Loucy (cell line): Measurements from ENCODE around the gene MYT1.

ENCODE experiments used
- CTCF ChIP-seq: fragments of 200-600 bp; sonication (generic); conservative IDR thresholded peaks from 2 replicates; pipeline ENCODE4 v1.5.1; 2014; ENCODE audit warnings: mild to moderate bottlenecking, antibody characterized with exemption, low read length
- EZH2phosphoT487 ChIP-seq: fragments of 200-600 bp; IDR thresholded peaks from 2 replicates; pipeline ENCODE4 v1.6.1; 2018; ENCODE audit warnings: antibody characterized with exemption, mild to moderate bottlenecking, moderate library complexity, borderline replicate concordance

DNA sequence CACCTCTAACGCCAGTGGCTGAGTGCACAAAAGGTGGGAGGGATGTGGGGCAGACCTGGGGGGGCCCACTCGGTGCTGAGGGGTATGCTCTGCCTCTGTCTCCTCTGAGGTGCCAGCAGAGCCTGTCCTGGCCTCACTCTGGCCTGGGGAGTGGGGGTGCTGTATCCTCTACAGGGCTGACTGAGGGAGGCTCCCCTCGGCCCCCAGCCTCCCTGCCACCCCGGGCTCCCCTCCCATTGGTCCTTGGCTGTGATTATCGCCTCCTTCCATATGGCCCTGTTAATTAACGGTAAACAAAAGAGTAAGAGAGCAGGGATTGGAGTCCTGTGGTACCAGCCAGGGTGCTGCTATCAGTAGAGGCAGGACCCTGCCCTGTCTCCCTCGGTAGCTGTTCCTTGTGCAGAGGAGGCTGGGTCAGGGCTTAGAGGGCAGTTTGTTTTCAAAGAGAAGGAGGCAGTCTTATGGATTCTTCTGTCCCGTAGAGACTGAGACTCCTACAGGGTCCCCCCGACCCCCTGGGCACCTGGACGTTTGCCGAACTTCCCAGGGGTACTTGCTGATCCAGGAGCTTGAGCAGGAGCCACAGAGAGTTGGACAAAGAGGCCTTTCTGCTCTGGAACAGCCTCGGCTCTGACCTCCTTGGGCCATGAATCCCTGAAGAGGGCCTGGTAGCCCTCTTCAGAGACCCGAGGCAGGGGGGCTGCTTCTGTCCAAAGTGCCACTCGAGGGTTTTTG is 1.8 kb downstream of the MYT1 start:
- no peak for TF ChIP-seq CTCF
- TF ChIP-seq EZH2phosphoT487, result no peak
